CD4-positive, alpha-beta T cell treated with Interleukin-10 for 1 hour (primary cell): Measurements from ENCODE around the gene LRRC3C.
A peak's percentile ranks its signal among the peaks of the same experiment; 100 is the strongest.

Experiments used
- DNase-seq: peaks from one replicate; pipeline ENCODE4 v3.0.0-alpha.2; 2020

Gene LRRC3C

GRCh38 chr17:39951924-39952679 is 24.6 kb downstream of the LRRC3C start:
- DNase-seq: no peak

GRCh38 chr17:39952680-39953470 is 25.3 kb downstream of the LRRC3C start:
- peak; percentile 96 for DNase-seq

GRCh38 chr17:39953471-39953888 is 25.9 kb downstream of the LRRC3C start:
- no peak for DNase-seq

GRCh38 chr17:39954876-39955275 is 27.3 kb downstream of the LRRC3C start:
- DNase-seq: no peak

GRCh38 chr17:39955726-39956225 is 28.2 kb downstream of the LRRC3C start:
- DNase-seq: no peak

- DNase-seq: no peak
Observed at GRCh38 chr17:39960524-39961041, 33.1 kb downstream of the LRRC3C start.

- no peak for DNase-seq
Observed at GRCh38 chr17:39962642-39963220, 35.2 kb downstream of the LRRC3C start, which contains the start of gene GSDMA. Gene GSDMA (plus strand): TSS chr17:39963004. CDS start chr17:39965688, 2,684 bp downstream.

- peak; percentile 47 for DNase-seq
Observed at GRCh38 chr17:39963829-39964228, 36.3 kb downstream of the LRRC3C start.

- DNase-seq: no peak
Observed at GRCh38 chr17:39965017-39965699, 37.6 kb downstream of the LRRC3C start.

GRCh38 chr17:39966771-39967170 is 39.2 kb downstream of the LRRC3C start:
- no peak for DNase-seq

- DNase-seq: no peak
Observed at GRCh38 chr17:39968761-39969160, 41.2 kb downstream of the LRRC3C start.

GRCh38 chr17:39969375-39969774 is 41.8 kb downstream of the LRRC3C start:
- DNase-seq: no peak

GRCh38 chr17:39970157-39970692 is 42.7 kb downstream of the LRRC3C start:
- DNase-seq: no peak

- no peak for DNase-seq
Observed at GRCh38 chr17:39971076-39971603, 43.6 kb downstream of the LRRC3C start.

- no peak for DNase-seq
Observed at GRCh38 chr17:39972271-39972670, 44.7 kb downstream of the LRRC3C start.

- no peak for DNase-seq
Observed at GRCh38 chr17:39973496-39973895, 46.0 kb downstream of the LRRC3C start.

GRCh38 chr17:39974433-39974832 is 46.9 kb downstream of the LRRC3C start:
- no peak for DNase-seq

GRCh38 chr17:39975801-39976200 is 48.3 kb downstream of the LRRC3C start:
- no peak for DNase-seq

GRCh38 chr17:39979016-39979670 is 51.6 kb downstream of the LRRC3C start:
- DNase-seq: no peak

- DNase-seq: no peak
Observed at GRCh38 chr17:39979893-39980350, 52.4 kb downstream of the LRRC3C start.
